RWPE1 (cell line): Measurements from ENCODE around the gene UNC79.
"Not testable (repeated sequence)": the region's sequence is repeated elsewhere in the genome, so short reads cannot be mapped to it uniquely, and the experiment has no call there.

Experiments
- CTCF ChIA-PET: fragments of 350-600 bp; sonication (Branson Sonifier 250); formaldehyde crosslinking; extraction: SDS; loops from one replicate; lab custom pipeline; 2021; lab: Yijun Ruan, JAX
- POLR2A ChIA-PET: fragments of 400-600 bp; formaldehyde crosslinking; extraction: SDS; loops from one replicate; lab custom pipeline; 2020; ENCODE audit warnings: antibody characterized with exemption; ENCODE audit not compliant: low non-redundant PET; lab: Yijun Ruan, JAX
- DNase-seq: peaks from one replicate; pipeline ENCODE4 v3.0.0; 2012; ENCODE audit warnings: low spot score
- H3K27ac ChIP-seq: fragments of 450-650 bp; 2 replicates; pipeline ENCODE4 v1.5.1; 2017
- TF ChIP-seq, protein P1 (sequence below): fragments of 450-650 bp; conservative IDR thresholded peaks from 2 replicates; pipeline ENCODE4 v1.5.1; 2017; ENCODE audit warnings: low read depth, mild to moderate bottlenecking

UNC79 gene

DNA sequence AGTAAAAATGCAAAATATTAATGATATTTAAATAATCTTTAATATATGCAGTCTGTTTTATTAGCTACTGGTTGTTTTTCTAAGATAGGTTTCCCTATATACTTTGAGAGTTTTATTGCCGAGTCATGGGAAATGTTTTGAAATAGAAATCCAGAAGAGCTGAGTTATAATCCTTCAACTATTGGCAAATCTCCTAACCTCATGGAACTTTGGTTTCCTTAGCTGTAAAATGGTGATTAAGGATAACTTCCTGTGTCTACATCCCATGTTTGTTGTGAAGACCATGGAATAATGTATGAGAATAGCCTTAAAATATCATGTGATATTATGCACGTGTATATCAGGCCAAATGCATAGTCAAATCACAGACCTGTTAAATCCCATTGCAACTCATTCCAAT, 51.0 kb downstream of the UNC79 start:
- CTCF ChIA-PET, result no interaction called here
- no peak for DNase-seq
- POLR2A ChIA-PET, result no interaction called here
- TF ChIP-seq, protein P1, sequence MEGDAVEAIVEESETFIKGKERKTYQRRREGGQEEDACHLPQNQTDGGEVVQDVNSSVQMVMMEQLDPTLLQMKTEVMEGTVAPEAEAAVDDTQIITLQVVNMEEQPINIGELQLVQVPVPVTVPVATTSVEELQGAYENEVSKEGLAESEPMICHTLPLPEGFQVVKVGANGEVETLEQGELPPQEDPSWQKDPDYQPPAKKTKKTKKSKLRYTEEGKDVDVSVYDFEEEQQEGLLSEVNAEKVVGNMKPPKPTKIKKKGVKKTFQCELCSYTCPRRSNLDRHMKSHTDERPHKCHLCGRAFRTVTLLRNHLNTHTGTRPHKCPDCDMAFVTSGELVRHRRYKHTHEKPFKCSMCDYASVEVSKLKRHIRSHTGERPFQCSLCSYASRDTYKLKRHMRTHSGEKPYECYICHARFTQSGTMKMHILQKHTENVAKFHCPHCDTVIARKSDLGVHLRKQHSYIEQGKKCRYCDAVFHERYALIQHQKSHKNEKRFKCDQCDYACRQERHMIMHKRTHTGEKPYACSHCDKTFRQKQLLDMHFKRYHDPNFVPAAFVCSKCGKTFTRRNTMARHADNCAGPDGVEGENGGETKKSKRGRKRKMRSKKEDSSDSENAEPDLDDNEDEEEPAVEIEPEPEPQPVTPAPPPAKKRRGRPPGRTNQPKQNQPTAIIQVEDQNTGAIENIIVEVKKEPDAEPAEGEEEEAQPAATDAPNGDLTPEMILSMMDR, result no peak
- H3K27ac ChIP-seq, result no peak overlapping the region

DNA sequence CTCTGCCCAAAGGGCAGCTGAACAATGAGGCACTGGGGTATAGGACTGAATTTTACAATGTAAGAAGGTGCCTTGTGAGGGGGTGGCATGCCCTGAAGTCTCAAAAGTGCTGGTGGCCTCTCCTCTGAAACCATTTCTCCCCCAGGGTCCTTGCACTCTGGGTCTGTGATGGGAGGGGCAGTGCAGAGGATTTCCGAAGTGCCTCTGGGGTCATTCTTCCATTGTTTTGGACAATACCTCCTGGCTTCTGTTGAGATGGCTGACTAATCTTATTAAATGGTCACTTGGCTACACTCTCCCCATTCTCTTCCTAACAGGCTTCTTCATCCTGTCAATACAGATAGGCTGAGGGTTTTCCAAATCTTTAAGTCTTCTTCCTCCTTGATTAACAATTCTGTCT, 59.3 kb downstream of the UNC79 start:
- DNase-seq, result no peak
- ChIA-PET CTCF (no interaction called here), POLR2A (no interaction called here)
- H3K27ac ChIP-seq, result no peak overlapping the region
- TF ChIP-seq, protein P1, result no peak

DNA sequence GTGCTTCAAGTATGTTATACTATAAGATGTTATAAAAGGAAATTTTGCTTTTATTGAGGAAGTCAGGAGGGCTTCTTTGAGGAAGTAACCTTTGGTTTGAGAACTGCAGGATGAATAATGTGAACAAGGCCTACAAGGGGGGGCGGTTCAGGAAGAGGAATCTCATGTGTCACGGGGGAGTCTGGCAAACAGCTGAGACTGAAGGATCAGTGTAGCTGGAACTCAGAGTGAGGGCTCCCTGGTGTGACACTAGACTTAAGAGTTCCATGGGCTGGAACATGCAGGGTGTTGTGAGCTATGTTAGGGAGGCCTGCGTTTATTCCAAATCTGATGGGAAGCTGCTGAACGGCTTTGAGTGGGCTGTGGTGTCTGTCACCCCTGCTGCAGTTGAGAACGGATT, 62.3 kb downstream of the UNC79 start:
- H3K27ac ChIP-seq, result no peak overlapping the region
- TF ChIP-seq, protein P1, result no peak
- ChIA-PET CTCF (no interaction called here), POLR2A (no interaction called here)
- no peak for DNase-seq

DNA sequence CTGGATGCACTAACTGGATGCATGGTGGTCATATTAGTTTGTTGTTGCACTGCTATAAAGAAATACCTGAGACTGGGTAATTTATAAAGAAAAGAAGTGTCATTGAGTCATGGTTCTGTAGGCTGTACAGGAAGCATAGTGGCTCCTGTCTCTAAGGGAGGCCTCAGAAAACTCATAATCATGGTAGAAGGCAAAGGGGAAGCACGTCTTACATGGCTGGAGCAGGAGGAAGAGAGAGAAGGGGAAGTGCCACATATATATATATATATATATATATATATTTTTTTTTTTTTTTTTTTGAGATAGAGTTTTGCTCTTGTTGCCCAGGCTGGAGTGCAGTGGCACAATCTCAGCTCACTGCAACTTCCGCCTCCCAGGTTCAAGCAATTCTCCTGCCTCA, 62.9 kb downstream of the UNC79 start:
- DNase-seq, CTCF ChIA-PET, POLR2A ChIA-PET, H3K27ac ChIP-seq: not testable (repeated sequence)

DNA sequence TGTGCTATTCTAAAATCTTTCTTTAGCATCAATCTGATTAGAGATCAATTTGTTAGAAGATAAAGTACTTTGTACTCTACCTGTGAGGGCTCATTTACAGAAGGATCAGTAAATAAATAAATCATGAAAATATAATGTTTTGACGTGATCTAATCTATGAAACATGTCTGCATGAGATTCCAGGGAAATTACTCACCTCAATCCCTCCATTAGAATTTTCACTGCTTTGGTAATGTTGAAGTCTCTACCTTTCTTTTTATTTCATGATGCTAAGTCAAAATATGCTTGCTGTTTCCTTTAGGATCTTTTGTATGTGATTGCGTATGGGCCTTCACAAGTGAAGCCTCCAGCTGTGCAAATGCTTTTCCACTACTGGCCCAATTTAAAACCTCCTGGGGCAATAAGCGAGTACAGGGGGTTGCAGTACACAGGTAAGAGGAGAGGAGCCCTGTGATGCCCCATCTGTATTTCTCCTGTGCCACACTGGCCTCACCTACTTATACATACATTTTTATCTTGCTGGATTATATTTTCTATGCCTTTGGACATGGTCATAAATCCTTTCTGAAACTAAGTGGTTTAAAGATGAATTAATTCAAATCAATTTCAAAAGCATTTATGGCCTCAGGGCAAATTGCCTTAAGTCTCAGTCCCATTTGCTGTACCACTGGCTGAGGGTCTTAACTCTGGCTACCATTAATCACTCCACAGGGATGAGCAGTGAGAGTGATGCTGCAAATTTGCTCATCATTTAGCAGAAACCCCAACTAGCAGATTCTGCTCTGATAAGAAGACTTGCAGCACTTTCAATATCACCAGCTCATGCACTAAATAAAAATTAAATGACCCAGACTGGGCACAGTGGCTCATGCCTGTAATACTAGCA, 66.4 kb downstream of the UNC79 start:
- peak; percentile 9 for DNase-seq
- no peak overlapping the region for H3K27ac ChIP-seq
- ChIA-PET POLR2A (no interaction called here), CTCF (no interaction called here)
- TF ChIP-seq, protein P1, result no peak

DNA sequence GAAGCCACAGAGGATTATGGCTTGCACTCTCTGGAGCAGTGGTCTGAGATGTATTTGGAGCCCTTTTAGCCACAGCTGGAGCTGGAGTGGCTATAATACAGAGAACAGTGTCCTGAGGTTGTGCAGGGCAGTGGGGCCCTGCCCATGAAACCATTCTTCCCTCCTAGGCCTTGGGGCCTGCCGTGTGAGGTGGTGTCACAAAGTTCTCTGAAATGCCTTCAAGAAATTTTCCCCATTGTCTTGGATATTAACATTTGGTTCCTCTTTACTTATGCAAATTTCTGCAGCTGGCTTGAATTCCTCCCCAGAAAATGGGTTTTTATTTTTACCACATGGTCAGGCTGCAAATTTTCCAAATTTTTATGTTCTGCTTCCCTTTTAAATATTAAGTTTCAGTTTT, 79.3 kb downstream of the UNC79 start:
- TF ChIP-seq, protein P1, result no peak
- H3K27ac ChIP-seq, result no peak overlapping the region
- DNase-seq, result no peak
- POLR2A ChIA-PET, result no interaction called here
- CTCF ChIA-PET, result no interaction called here

DNA sequence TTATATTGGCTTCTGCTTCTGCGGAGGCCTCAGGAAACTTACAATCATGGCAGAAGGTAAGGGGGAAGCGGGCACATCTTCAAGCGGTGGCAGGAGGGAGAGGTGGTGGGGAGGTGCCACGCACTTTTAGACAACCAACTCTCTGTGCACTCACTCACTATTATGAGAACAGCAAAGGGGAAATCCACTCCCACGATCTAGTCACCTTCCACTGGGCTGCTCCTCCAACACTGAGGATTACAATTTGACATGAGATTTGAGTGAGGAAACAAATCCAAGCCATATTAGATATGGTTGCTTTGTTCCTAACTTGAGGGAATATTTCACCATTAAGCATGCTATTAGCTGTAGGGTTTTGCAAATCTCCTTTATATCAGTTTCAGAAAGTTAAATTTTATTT, 80.3 kb downstream of the UNC79 start:
- TF ChIP-seq, protein P1, result no peak
- ChIA-PET CTCF (no interaction called here), POLR2A (no interaction called here)
- no peak for DNase-seq
- no peak overlapping the region for H3K27ac ChIP-seq
